Erythroblast (primary cell): ENCODE measurements around the gene ADCK1.

ENCODE experiments used
- GATA1 ChIP-seq: IDR thresholded peaks from 2 replicates; pipeline ENCODE4 v1.6.1; 2011; ENCODE audit warnings: low read depth, mild to moderate bottlenecking, control low read depth, low read length, moderate library complexity
- POLR2A ChIP-seq: IDR thresholded peaks from 2 replicates; pipeline ENCODE4 v1.6.1; 2011; ENCODE audit warnings: mild to moderate bottlenecking, low read length

GRCh38 chr14:77886010-77886409, 86.1 kb downstream of the ADCK1 start:
- TF ChIP-seq POLR2A, result no peak
- TF ChIP-seq GATA1, result no peak
